Stimulated activated naive CD8-positive, alpha-beta T cell treated with anti-CD3 and anti-CD28 coated beads, Interleukin-15, Interleukin-2, amounts not matched to agents 100 ng/mL and 50 ng/mL, for 24 hours (primary cell): Measurements from ENCODE around the gene CHORDC1.
"Not testable (repeated sequence)": the region's sequence is repeated elsewhere in the genome, so short reads cannot be mapped to it uniquely, and the experiment has no call there.

ENCODE experiments used
- H3K27ac Mint-ChIP-seq: one replicate; pipeline ENCODE4 v1.8.0; 2021; ENCODE audit warnings: mild to moderate bottlenecking, mixed read lengths
- H3K27me3 Mint-ChIP-seq: one replicate; pipeline ENCODE4 v1.8.0; 2021; ENCODE audit warnings: mixed read lengths
- H3K36me3 Mint-ChIP-seq: one replicate; pipeline ENCODE4 v1.8.0; 2021; ENCODE audit warnings: low read depth, mixed read lengths
- H3K4me1 Mint-ChIP-seq: one replicate; pipeline ENCODE4 v1.8.0; 2021; ENCODE audit warnings: low read depth, mixed read lengths
- H3K4me3 Mint-ChIP-seq: one replicate; pipeline ENCODE4 v1.8.0; 2021; ENCODE audit warnings: mild to moderate bottlenecking, mixed read lengths
- H3K9me3 Mint-ChIP-seq: one replicate; pipeline ENCODE4 v1.8.0; 2021; ENCODE audit warnings: mixed read lengths

Gene CHORDC1

DNA sequence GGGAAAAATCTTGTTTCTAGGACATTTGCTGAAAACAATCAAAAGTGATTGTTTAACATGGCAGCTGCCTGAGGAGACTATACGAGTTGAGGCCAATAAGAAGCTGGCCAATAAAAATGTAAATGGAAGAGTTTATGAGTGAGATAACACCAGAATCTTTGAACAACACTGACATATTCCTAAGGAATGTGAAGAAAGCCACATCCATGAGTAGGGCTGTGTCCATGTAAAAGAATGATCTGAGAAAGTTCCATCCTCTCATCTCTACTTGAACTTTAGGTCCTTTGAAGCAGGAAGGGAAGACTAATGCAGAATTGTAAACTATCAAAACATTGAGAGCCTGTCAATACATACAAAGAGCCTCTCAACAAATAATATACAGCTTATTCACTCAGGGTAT lies 6.9 kb upstream of the CHORDC1 start:
- Mint-ChIP-seq H3K9me3 (no peaks in the 10 kb centered on the region), H3K36me3 (no peaks in the 10 kb centered on the region), H3K27ac (no peak overlapping the region), H3K27me3 (peaks cover 5% of the 10 kb centered on the region), H3K4me1 (no peaks in the 10 kb centered on the region), H3K4me3 (no peak overlapping the region)

DNA sequence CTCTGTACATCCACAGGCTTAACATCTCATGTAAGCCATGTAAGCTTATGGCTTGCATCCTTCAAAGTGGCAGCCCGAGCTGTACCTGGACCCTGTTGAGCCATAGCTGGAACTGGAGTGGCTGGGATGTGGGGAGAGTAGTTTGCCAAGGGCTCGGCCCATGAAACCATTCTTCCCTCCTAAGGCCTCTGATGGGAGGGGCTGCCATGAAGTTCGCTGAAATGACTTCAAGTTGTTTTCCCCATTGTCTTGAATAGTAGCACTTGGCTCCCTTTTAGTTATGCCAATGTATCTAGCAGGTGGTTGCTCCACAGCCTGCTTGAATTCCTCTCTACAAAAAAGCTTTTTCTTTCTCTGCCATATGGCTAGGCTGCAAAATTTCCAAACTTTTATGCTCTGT lies 5.2 kb upstream of the CHORDC1 start:
- Mint-ChIP-seq H3K27ac (no peak overlapping the region), H3K4me3 (no peak overlapping the region), H3K36me3 (no peaks in the 10 kb centered on the region), H3K4me1 (peaks cover 10% of the 10 kb centered on the region), H3K9me3 (no peaks in the 10 kb centered on the region), H3K27me3 (peaks cover 5% of the 10 kb centered on the region)

GRCh38 chr11:90223248-90223585 lies 368 bp upstream of the CHORDC1 start:
- Mint-ChIP-seq H3K4me1 (peaks cover 51% of the 10 kb centered on the region), H3K4me3 (peak overlapping the region; percentile 94), H3K27me3 (no peaks in the 10 kb centered on the region), H3K27ac (peak overlapping the region; percentile 89), H3K9me3 (no peaks in the 10 kb centered on the region), H3K36me3 (peaks cover 35% of the 10 kb centered on the region)

DNA sequence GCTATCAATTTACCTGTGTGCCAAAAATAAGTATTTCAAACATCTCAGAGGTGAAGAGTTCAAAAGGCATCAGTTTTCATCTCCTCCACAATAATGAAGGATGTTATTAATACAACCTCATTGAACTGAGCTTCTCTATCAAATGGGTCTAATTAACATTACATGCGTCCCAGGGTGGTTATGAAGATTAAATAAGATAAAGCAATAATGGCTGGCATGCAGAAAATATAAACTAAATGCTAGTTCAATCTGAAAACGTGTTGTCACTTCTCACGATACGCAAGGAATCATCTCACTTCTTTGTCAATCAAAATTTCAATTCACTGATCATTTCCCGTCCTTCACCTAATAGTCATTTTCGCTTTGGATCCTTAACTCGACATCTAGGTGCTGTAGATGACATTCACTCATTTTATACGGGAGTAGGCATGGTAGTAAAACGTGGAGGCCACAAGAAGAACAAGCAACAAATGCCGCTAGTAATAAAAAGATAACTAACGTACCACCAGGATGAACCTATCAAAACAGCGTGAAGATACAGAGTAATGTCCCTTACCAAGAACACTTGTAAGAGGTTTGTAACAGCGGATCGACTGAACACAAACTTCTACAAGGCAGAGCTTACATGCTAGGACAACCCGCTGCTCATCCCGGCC lies 918 bp downstream of the CHORDC1 start:
- peaks cover 45% of the 10 kb centered on the region for H3K36me3 Mint-ChIP-seq
- H3K27ac Mint-ChIP-seq: peak overlapping the region; percentile 98
- H3K27me3 Mint-ChIP-seq: no peaks in the 10 kb centered on the region
- H3K4me1 Mint-ChIP-seq: peaks cover 61% of the 10 kb centered on the region
- H3K9me3 Mint-ChIP-seq: no peaks in the 10 kb centered on the region
- H3K4me3 Mint-ChIP-seq: peak overlapping the region; percentile 94

GRCh38 chr11:90220391-90220790 lies 2.5 kb downstream of the CHORDC1 start:
- Mint-ChIP-seq H3K9me3 (no peaks in the 10 kb centered on the region), H3K4me1 (peaks cover 69% of the 10 kb centered on the region), H3K27ac (peak overlapping the region; percentile 57), H3K4me3 (peak overlapping the region; percentile 94), H3K27me3 (no peaks in the 10 kb centered on the region), H3K36me3 (peaks cover 53% of the 10 kb centered on the region)

- no peaks in the 10 kb centered on the region for H3K27me3 Mint-ChIP-seq
- peak overlapping the region; percentile 57 for H3K27ac Mint-ChIP-seq
- H3K4me1 Mint-ChIP-seq: peaks cover 69% of the 10 kb centered on the region
- H3K36me3 Mint-ChIP-seq: peaks cover 53% of the 10 kb centered on the region
- peak overlapping the region; percentile 94 for H3K4me3 Mint-ChIP-seq
- H3K9me3 Mint-ChIP-seq: no peaks in the 10 kb centered on the region
Measured at GRCh38 chr11:90219438-90219837, 3.4 kb downstream of the CHORDC1 start.

DNA sequence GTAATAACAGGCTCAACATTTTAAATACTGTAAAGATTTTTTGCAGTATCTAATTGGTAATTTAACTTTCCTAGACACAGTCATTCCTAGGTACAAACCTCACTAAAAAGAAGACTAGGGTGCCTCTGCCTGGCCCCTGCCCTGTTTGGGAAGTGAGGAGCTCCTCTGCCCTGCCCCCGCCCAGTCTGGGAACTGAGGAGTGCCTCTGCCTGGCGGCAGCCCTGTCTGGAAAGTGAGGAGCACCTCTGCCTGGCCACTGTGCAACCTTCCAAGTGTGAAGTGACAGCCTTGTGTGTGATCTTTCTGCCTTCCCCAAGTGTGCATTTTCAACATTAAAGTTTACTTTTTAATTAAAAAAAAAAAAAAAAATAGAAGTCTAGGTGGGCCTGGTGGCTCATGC lies 4.2 kb downstream of the CHORDC1 start:
- peaks cover 66% of the 10 kb centered on the region for H3K4me1 Mint-ChIP-seq
- peaks cover 60% of the 10 kb centered on the region for H3K36me3 Mint-ChIP-seq
- H3K4me3 Mint-ChIP-seq: no peak overlapping the region
- no peak overlapping the region for H3K27ac Mint-ChIP-seq
- no peaks in the 10 kb centered on the region for H3K27me3 Mint-ChIP-seq
- H3K9me3 Mint-ChIP-seq: no peaks in the 10 kb centered on the region

- H3K36me3 Mint-ChIP-seq: peaks cover 68% of the 10 kb centered on the region
- H3K9me3 Mint-ChIP-seq: no peaks in the 10 kb centered on the region
- H3K4me1 Mint-ChIP-seq: peaks cover 56% of the 10 kb centered on the region
Measured at GRCh38 chr11:90216611-90217010, 6.2 kb downstream of the CHORDC1 start.

GRCh38 chr11:90213322-90213721 lies 9.5 kb downstream of the CHORDC1 start:
- Mint-ChIP-seq H3K36me3 (peaks cover 64% of the 10 kb centered on the region), H3K4me3 (no peak overlapping the region), H3K4me1 (peaks cover 29% of the 10 kb centered on the region), H3K27ac (no peak overlapping the region), H3K27me3 (no peaks in the 10 kb centered on the region), H3K9me3 (no peaks in the 10 kb centered on the region)

More at GRCh38 chr11:90216611-90217010, 6.2 kb downstream of the CHORDC1 start:
- no peaks in the 10 kb centered on the region for H3K27me3 Mint-ChIP-seq
- peak overlapping the region; percentile 22 for H3K27ac Mint-ChIP-seq
- peak overlapping the region; percentile 27 for H3K4me3 Mint-ChIP-seq

DNA sequence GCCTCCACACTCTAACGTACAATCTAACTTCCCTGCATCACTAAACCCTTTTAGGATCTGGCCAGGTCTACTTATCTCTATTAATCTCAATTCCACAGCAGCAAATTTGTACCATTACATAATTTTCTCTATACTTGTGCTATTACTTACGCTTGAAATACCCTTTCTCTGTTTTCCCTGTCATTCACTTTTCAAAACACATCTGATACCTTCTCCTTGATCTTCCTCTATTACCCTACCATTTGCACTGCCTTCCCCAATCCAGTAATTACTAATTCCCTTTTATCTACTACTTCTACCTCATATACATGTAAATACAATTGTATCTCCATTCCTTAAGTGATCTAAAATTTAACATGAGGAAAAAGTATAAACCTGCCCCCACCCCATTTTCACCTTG lies 14.0 kb downstream of the CHORDC1 start:
- no peak overlapping the region for H3K4me3 Mint-ChIP-seq
- peaks cover 15% of the 10 kb centered on the region for H3K4me1 Mint-ChIP-seq
- H3K9me3 Mint-ChIP-seq: no peaks in the 10 kb centered on the region
- no peaks in the 10 kb centered on the region for H3K27me3 Mint-ChIP-seq
- peak overlapping the region; percentile 0 for H3K27ac Mint-ChIP-seq
- H3K36me3 Mint-ChIP-seq: peaks cover 77% of the 10 kb centered on the region

DNA sequence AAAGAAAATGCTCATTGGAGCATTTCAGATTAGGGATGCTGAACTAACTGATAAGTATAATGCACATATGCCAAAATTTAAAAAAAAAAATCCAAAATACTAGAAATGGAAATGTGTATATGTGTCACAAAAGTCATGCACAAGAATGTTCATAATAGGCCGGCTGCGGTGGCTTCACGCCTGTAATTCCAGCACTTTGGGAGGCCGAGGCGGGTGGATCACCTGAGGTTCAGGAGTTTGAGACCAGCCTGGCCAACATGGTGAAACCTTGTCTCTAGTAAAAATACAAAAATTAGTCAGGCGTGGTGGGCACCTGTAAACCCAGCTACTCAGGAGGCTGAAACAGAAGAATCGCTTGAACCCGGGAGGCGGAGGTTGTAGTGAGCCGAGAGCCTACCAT lies 14.9 kb downstream of the CHORDC1 start:
- Mint-ChIP-seq H3K4me1 (peaks cover 15% of the 10 kb centered on the region), H3K36me3 (peaks cover 76% of the 10 kb centered on the region)
- not testable (repeated sequence) for H3K27ac Mint-ChIP-seq, H3K4me3 Mint-ChIP-seq, H3K9me3 Mint-ChIP-seq, H3K27me3 Mint-ChIP-seq

DNA sequence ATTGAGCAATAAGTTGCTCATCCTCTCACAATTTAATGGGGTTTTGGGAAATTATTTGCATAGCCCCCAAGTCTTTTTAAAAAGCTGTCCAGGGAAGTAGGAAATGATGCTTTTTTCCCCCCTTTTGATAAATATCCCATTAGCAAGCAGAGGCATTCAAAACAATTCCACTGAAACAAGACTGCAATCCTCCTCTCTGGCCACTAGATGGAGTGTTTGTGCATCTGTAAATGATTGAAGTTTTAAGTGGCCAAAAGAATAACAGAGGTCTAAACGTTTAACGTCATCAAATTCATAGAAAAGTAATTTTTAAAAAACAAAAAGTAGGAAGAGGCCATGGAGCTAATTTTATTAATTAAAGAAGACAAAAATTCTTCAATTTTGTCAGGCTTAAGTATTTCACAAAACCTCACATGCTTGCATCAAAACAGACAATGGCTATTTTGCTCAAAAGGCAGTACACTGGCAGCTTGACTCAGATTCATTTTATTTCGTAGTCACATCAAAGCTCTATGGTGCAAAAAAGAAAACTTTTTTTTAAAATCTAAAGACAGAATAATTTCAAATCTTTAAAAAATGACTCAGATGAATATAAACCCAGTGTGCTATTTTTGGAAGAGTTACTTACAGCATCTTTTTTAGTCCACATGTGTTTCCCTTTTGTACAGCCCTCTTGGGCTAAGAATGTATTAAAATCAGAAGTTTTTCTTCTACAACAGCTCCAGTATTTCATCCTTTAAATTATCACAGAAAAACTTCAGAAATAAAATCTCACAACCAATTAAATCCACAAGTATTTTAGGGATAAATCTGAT lies 17.8 kb downstream of the CHORDC1 start:
- Mint-ChIP-seq H3K4me1 (peaks cover 15% of the 10 kb centered on the region), H3K4me3 (no peak overlapping the region), H3K27ac (no peak overlapping the region), H3K9me3 (no peaks in the 10 kb centered on the region), H3K36me3 (peaks cover 81% of the 10 kb centered on the region), H3K27me3 (no peaks in the 10 kb centered on the region)

DNA sequence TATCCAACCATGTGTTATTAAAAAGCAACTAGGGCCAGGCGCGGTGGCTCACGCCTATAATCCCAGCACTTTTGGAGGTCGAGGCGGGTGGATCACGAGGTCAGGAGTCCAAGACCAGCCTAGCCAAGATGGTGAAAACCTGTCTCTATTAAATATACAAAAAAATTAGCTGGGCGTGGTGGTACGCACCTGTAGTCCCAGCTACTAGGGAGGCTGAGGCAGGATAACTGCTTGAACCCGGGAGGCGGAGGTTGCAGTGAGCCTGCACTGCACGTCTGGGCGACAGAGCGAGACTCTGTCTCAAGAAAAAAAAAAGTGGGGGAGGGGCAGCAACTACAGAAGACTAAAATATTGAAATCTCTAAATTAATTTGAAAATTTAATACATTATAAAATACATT lies 18.4 kb downstream of the CHORDC1 start:
- H3K36me3 Mint-ChIP-seq: peaks cover 76% of the 10 kb centered on the region
- no peaks in the 10 kb centered on the region for H3K9me3 Mint-ChIP-seq
- no peaks in the 10 kb centered on the region for H3K27me3 Mint-ChIP-seq
- peaks cover 15% of the 10 kb centered on the region for H3K4me1 Mint-ChIP-seq
- no peak overlapping the region for H3K27ac Mint-ChIP-seq
- H3K4me3 Mint-ChIP-seq: no peak overlapping the region

DNA sequence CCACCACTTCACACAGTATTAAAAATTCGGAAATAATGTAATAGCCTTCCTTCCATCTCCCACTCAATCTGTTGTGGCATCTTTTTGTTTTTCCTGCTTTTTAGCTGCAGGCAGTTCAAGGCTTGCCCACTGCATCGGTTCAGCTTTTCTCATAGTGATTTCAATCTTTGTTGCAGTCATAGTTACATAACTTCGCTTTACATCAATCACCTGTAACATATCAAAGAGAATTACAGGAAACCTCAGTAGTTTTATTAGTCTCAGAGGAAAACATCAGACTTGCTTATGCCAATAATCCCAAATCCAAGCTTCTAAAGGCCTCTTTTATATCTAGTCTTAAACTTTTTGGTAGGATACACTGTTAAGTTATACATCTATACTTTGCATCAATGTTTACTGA lies 20.5 kb downstream of the CHORDC1 start:
- Mint-ChIP-seq H3K36me3 (peaks cover 71% of the 10 kb centered on the region), H3K4me3 (no peak overlapping the region), H3K27ac (no peak overlapping the region), H3K4me1 (peaks cover 9% of the 10 kb centered on the region), H3K9me3 (no peaks in the 10 kb centered on the region), H3K27me3 (no peaks in the 10 kb centered on the region)

- Mint-ChIP-seq H3K27me3 (no peaks in the 10 kb centered on the region), H3K36me3 (peaks cover 43% of the 10 kb centered on the region), H3K4me3 (no peak overlapping the region), H3K9me3 (no peaks in the 10 kb centered on the region), H3K27ac (peak overlapping the region; percentile 53), H3K4me1 (no peaks in the 10 kb centered on the region)
Measured at GRCh38 chr11:90197377-90197776, 25.5 kb downstream of the CHORDC1 start.
